Panc1 (cell line): ENCODE data around the gene CUL7. TPM values are rescaled to one million over a fixed set of nuclear protein-coding genes. Genes with fewer than 3 reads are reported as not detected.

Experiments used
- ATAC-seq: fragments of 200-7000 bp; cut with Tn5 transposase; 2 replicates; pipeline ENCODE4 v1.9.1; 2020; ENCODE audit warnings: mild to moderate bottlenecking, moderate library complexity
- BruUV-seq: library from RNA; stranded (reverse); fragments of 400-500 nt; replicated peaks from 2 replicates; lab custom pipeline; 2021; lab: Mats Ljungman, UMichigan
- CTCF ChIA-PET: fragments of 300-600 bp; sonication (Branson Sonifier 250); formaldehyde crosslinking; loops from one replicate; lab custom pipeline; 2022; ENCODE audit warnings: antibody characterized with exemption; lab: Charles Lee
- POLR2A ChIA-PET: fragments of 300-600 bp; sonication (Branson Sonifier 250); formaldehyde crosslinking; loops from one replicate; lab custom pipeline; 2022; ENCODE audit warnings: antibody characterized with exemption; lab: Charles Lee
- DNase-seq: peaks from one replicate; pipeline ENCODE4 v3.0.0-alpha.2; 2010; ENCODE audit warnings: low read depth, low spot score
- H3K27ac ChIP-seq: 2 replicates; pipeline ENCODE4 v1.5.1; 2011; ENCODE audit warnings: mild to moderate bottlenecking, low read length, inconsistent platforms
- H3K27me3 ChIP-seq: fragments of 200-500 bp; sonication (Bioruptor generic); 2 replicates; pipeline ENCODE4 v1.6.0; 2014; ENCODE audit warnings: low read length, inconsistent platforms; ENCODE audit not compliant: control insufficient read depth, insufficient read depth
- H3K36me3 ChIP-seq: fragments of 200-500 bp; sonication (Bioruptor generic); 2 replicates; pipeline ENCODE4 v1.5.1; 2014; ENCODE audit warnings: inconsistent platforms, mild to moderate bottlenecking, low read length, moderate library complexity; ENCODE audit not compliant: control insufficient read depth, insufficient read depth
- H3K4me1 ChIP-seq: 2 replicates; pipeline ENCODE4 v1.5.1; 2011; ENCODE audit warnings: inconsistent platforms, mild to moderate bottlenecking, low read length, moderate library complexity; ENCODE audit not compliant: control insufficient read depth, insufficient read depth
- H3K4me3 ChIP-seq, 2 experiments: 2 replicates each; pipeline ENCODE4 v1.5.1; 2011 to 2012; ENCODE audit warnings: low read depth in 2 of 2, low read length in 2 of 2, mild to moderate bottlenecking in 2 of 2, inconsistent platforms in 1 of 2, moderate library complexity in 1 of 2
- H3K9me3 ChIP-seq: fragments of 200-500 bp; sonication (Bioruptor generic); 2 replicates; pipeline ENCODE4 v1.5.1; 2014; ENCODE audit warnings: low read depth, mild to moderate bottlenecking, inconsistent platforms, low read length, moderate library complexity; ENCODE audit not compliant: control insufficient read depth, insufficient read depth
- POLR2AphosphoS5 ChIP-seq: IDR thresholded peaks from 2 replicates; pipeline ENCODE4 v1.6.1; 2012; ENCODE audit warnings: mild to moderate bottlenecking, low read depth, low read length, moderate library complexity
- SIN3A ChIP-seq: IDR thresholded peaks from 2 replicates; pipeline ENCODE4 v1.6.1; 2012; ENCODE audit warnings: low read depth, mild to moderate bottlenecking, low read length, moderate library complexity, borderline replicate concordance; ENCODE audit not compliant: insufficient read depth
- TCF7L2 ChIP-seq: IDR thresholded peaks from 2 replicates; pipeline ENCODE4 v1.6.1; 2011; ENCODE audit warnings: mild to moderate bottlenecking, low read depth, low read length, inconsistent platforms
- in situ Hi-C: cut with HindIII; loops from 2 replicates; pipeline ENCODE4 v1.10.0; 2016; ENCODE audit warnings: low sequenced_read_pairs, low pct_unique_long_range_greater_than_20kb
- intact Hi-C: fragments of 100-400 bp; cut with micrococcal nuclease; formaldehyde crosslinking; loops from one replicate; pipeline ENCODE4 v1.10.0; 2022; ENCODE audit not compliant: unreplicated experiment
- total RNA-seq: library from RNA; stranded (reverse); gene quantifications from one replicate; pipeline ENCODE4 v1.2.1, GENCODE V29; 2021; ENCODE audit not compliant: unreplicated experiment
- TF ChIP-seq, protein P1 (sequence below): fragments of 450-650 bp; IDR thresholded peaks from 2 replicates; pipeline ENCODE4 v1.5.1; 2017; ENCODE audit warnings: mild to moderate bottlenecking
- TF ChIP-seq, protein P2 (sequence below), 2 experiments: IDR thresholded peaks; 2 replicates each; pipeline ENCODE4 v1.6.1; 2011 to 2012; ENCODE audit warnings: low read depth in 2 of 2, control low read depth in 1 of 2, low read length in 1 of 2, mild to moderate bottlenecking in 1 of 2, moderate library complexity in 1 of 2; ENCODE audit not compliant: insufficient read depth in 1 of 2

CUL7 gene
- total RNA-seq, 1 experiment from 2014 or later: 32.1 TPM

DNA sequence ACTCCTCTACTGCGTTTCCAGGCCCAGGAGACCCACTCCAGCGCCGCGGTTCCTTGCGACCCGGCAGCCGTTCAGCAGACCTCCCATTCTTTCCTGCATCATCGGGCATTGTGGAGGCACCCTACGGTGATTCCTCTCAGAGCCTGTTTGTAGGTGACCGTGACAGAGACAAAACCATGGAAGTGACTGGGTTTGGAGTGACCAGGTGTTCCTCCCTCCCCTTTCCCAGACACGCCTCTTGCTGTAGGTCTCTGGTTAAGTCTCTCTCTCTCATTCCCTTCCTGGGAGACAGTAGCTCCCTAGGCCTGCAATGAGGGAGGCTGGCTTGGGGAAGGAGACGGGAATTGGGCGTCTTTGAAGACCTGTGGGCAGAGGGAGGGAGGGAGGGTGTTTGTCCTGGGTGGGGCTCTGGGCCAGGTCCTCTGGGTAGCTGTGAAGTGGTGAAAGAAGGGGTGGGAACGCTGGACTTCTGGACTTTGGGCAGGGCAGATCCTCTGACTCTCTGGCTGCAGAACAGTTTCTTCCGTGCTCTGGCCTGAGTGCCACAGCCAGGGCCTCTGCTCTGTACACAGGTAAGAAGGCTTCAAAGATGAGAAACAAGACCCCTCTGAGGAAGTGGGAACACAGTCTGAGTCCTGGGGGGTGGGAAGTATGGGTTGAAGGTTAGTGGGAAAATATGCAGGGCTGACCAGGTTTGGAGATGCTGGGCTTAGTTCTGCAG is 6.5 kb upstream of the CUL7 start:
- in situ Hi-C loops: no loop called here

DNA sequence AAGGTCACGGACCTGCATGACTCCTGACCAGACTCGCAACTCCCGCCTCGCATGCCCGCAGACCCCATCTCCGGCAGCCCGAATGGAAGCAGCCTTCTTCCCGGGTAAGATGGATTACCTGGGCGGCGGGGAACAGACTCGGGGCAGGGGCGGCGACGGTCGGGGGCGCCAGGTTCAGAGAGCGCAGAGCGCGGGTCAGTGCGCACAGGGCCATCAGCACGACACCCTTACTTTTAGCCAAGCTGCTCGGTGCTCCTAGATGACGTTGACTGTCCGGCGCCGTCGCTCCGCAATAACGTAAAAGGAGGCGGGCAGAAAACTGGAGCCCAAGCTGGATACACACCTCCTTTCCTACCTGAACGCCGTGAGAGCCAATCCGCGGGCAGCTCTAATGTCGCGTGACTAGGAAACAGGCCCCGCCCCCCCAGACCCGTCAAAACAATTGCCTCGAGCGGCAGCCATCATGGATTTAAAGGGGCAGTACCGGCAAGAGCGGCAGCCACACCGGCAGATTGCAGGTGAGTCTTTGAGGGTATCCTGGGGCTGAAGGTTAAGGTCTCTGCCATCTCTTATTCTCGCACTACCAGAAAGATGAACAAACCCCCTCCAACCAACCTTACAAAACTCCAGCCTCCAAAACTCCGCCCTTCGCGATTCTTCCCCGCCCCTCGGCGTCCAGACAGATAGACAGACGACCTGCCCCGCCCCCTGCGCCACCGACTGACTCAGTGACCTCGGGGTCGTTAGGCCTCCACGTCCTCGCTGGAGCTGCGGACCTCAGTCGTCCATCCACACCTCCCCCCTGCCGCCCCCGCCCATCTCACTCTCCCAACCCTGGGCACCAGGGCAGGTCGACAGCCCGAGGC is 5.8 kb upstream of the CUL7 start, which contains the start of the genes KLC4 and MRPL2:
Gene KLC4 (plus strand): TSS at position 464 of the 866 bp plus-strand sequence. CDS start 1,705 bp downstream, outside the sequence.
Gene MRPL2 (minus strand): TSS at position 267 of the 866 bp plus-strand sequence. CDS start 53 bp downstream, at position 214.
- intact Hi-C loops: loop anchor here (2.0 kb wide), 1 partner anchor 33 kb away; no protein-coding TSS in a partner anchor
- BruUV-seq: no TSS peak

More for the DNA sequence above, 6.5 kb upstream of the CUL7 start:
- Histone ChIP-seq H3K4me3 (peak overlapping the region; percentile 91 to 97), H3K36me3 (peaks cover 5% of the 10 kb centered on the region; the same call in 1 of the 2 replicates), H3K9me3 (no peaks in the 10 kb centered on the region), H3K4me1 (peaks cover 11% of the 10 kb centered on the region), H3K27me3 (no peaks in the 10 kb centered on the region), H3K27ac (peak overlapping the region; percentile 87)
- TF ChIP-seq TCF7L2 (no peak), SIN3A (no peak), POLR2AphosphoS5 (no peak)
- TF ChIP-seq, protein P1, sequence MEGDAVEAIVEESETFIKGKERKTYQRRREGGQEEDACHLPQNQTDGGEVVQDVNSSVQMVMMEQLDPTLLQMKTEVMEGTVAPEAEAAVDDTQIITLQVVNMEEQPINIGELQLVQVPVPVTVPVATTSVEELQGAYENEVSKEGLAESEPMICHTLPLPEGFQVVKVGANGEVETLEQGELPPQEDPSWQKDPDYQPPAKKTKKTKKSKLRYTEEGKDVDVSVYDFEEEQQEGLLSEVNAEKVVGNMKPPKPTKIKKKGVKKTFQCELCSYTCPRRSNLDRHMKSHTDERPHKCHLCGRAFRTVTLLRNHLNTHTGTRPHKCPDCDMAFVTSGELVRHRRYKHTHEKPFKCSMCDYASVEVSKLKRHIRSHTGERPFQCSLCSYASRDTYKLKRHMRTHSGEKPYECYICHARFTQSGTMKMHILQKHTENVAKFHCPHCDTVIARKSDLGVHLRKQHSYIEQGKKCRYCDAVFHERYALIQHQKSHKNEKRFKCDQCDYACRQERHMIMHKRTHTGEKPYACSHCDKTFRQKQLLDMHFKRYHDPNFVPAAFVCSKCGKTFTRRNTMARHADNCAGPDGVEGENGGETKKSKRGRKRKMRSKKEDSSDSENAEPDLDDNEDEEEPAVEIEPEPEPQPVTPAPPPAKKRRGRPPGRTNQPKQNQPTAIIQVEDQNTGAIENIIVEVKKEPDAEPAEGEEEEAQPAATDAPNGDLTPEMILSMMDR: no peak
- TF ChIP-seq, protein P2, sequence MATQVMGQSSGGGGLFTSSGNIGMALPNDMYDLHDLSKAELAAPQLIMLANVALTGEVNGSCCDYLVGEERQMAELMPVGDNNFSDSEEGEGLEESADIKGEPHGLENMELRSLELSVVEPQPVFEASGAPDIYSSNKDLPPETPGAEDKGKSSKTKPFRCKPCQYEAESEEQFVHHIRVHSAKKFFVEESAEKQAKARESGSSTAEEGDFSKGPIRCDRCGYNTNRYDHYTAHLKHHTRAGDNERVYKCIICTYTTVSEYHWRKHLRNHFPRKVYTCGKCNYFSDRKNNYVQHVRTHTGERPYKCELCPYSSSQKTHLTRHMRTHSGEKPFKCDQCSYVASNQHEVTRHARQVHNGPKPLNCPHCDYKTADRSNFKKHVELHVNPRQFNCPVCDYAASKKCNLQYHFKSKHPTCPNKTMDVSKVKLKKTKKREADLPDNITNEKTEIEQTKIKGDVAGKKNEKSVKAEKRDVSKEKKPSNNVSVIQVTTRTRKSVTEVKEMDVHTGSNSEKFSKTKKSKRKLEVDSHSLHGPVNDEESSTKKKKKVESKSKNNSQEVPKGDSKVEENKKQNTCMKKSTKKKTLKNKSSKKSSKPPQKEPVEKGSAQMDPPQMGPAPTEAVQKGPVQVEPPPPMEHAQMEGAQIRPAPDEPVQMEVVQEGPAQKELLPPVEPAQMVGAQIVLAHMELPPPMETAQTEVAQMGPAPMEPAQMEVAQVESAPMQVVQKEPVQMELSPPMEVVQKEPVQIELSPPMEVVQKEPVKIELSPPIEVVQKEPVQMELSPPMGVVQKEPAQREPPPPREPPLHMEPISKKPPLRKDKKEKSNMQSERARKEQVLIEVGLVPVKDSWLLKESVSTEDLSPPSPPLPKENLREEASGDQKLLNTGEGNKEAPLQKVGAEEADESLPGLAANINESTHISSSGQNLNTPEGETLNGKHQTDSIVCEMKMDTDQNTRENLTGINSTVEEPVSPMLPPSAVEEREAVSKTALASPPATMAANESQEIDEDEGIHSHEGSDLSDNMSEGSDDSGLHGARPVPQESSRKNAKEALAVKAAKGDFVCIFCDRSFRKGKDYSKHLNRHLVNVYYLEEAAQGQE (IDR thresholded peaks at IDR 0.05; ENCODE audit: insufficient read depth in 1 of 2, low read depth in 2 of 2, low read length in 1 of 2): no peak
- DNase-seq (no peak), ATAC-seq (peak; percentile 5)
- intact Hi-C loops: no loop called here
- ChIA-PET CTCF (interaction anchor here (0.5 kb wide), 1 partner anchor 120 kb away, joined by 7 read pairs; no protein-coding TSS in a partner anchor), POLR2A (no interaction called here)
- BruUV-seq: TSS peak; percentile 78

More for the DNA sequence above, 5.8 kb upstream of the CUL7 start, which contains the start of the genes KLC4 and MRPL2:
- CTCF ChIA-PET: no interaction called here
- H3K36me3 ChIP-seq: peaks cover 5% of the 10 kb centered on the region; the same call in 1 of the 2 replicates
- H3K27me3 ChIP-seq: no peaks in the 10 kb centered on the region
- POLR2A ChIA-PET: interaction anchor here (0.6 to 0.8 kb wide), 2 partner anchors 10 to 26 kb away, joined by 3 to 4 read pairs; no protein-coding TSS in a partner anchor
- H3K4me3 ChIP-seq: peak within 1 kb of the TSS; percentile 91 to 97
- ATAC-seq: peak; percentile 98
- DNase-seq: peak; percentile 98
- in situ Hi-C loops: no loop called here
- no peaks in the 10 kb centered on the region for H3K9me3 ChIP-seq
- H3K4me1 ChIP-seq: peaks cover 11% of the 10 kb centered on the region
- peak within 1 kb of the TSS; percentile 92 for H3K27ac ChIP-seq
- TF ChIP-seq, protein P1: no peak
- TF ChIP-seq POLR2AphosphoS5 (peak; percentile 81), TCF7L2 (no peak), SIN3A (peak; percentile 71; the same call in 1 of the 2 replicates)
- TF ChIP-seq, protein P2 (IDR thresholded peaks at IDR 0.05; ENCODE audit: insufficient read depth in 1 of 2, low read depth in 2 of 2, low read length in 1 of 2): 0 out of 4 replicates have a peak, but pooled peaks of 1 of the 2 experiments have one; percentile 14
